Neutrophil (primary cell): ENCODE results near the gene AK2.

Experiments
- H3K27ac ChIP-seq: fragments of 200-600 bp; sonication (generic); 2 replicates; pipeline ENCODE4 v1.5.1; 2016; ENCODE audit warnings: mild to moderate bottlenecking, moderate library complexity
- H3K27me3 ChIP-seq: fragments of 200-600 bp; sonication (generic); 2 replicates; pipeline ENCODE4 v1.6.0; 2016; ENCODE audit warnings: mild to moderate bottlenecking
- H3K36me3 ChIP-seq: fragments of 200-600 bp; sonication (generic); 2 replicates; pipeline ENCODE4 v1.5.1; 2017
- H3K4me1 ChIP-seq, 2 experiments: fragments of 200-600 bp in 1 of 2; sonication (generic) in 1 of 2; 1 replicate in 1 of 2; 2 replicates in 1 of 2; pipeline versions ENCODE4 v1.5.1 to v1.6.1; 2013 to 2016; ENCODE audit warnings: low read depth in 1 of 2, low read length in 1 of 2, mild to moderate bottlenecking in 1 of 2, moderate library complexity in 1 of 2; ENCODE audit not compliant: control insufficient read depth in 1 of 2, insufficient read depth in 1 of 2
- H3K4me3 ChIP-seq, 2 experiments: fragments of 200-600 bp in 1 of 2; sonication (generic) in 1 of 2; 1 replicate in 1 of 2; 2 replicates in 1 of 2; pipeline ENCODE4 v1.5.1; 2013 to 2016; ENCODE audit warnings: low read depth in 1 of 2, low read length in 1 of 2, mild to moderate bottlenecking in 1 of 2, moderate library complexity in 1 of 2
- H3K9me3 ChIP-seq: fragments of 200-600 bp; sonication (generic); 2 replicates; pipeline ENCODE4 v1.5.1; 2016
- TF ChIP-seq, protein P1 (sequence below): fragments of 200-600 bp; sonication (generic); IDR thresholded peaks from 2 replicates; pipeline ENCODE4 v1.5.1; 2016; ENCODE audit warnings: antibody characterized with exemption

AK2 gene

DNA sequence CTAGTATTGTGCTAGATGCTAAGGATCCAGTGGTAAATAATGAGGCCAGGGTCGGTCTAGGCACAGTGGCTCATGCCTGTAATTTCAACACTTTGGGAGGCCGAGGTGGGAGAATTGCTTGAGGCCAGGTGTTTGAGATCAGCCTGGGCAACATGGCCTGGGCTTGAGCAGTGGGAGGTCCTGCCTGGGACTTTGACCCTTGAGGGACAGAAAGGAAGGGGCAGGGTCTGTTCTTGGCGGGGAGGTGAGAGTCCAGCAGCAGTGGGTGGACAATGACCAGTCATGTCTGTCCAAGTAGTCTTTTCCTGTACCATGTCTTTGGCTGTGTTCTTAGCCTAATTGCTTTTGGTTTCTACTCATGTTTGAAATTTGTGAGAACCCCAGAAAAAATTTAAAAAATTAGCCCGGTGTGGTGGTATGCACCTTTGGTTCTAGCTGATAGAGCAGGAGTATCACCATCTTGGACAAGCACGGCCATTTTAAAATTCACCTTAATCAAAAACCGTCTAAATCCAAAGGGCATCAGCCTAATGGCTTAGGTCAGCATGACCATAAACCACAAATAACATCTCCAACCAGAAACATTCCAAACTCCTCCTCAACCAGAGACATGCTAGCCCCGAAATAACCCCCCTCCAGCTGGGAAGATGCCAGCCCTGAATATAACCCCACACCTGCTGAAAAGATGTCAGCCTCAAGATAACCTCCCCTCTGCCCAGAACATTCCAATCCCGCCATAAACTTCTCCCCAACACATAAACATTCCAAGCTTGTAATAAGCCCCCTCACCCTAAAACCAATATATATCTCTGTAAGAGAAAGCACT is 6.8 kb upstream of the AK2 start:
- Histone ChIP-seq H3K4me3 (no peak overlapping the region), H3K27ac (no peak overlapping the region), H3K27me3 (no peaks in the 10 kb centered on the region), H3K4me1 (peaks cover 65 to 67% of the 10 kb centered on the region in 2 experiments), H3K36me3 (no peaks in the 10 kb centered on the region), H3K9me3 (no peaks in the 10 kb centered on the region)
- TF ChIP-seq, protein P1, sequence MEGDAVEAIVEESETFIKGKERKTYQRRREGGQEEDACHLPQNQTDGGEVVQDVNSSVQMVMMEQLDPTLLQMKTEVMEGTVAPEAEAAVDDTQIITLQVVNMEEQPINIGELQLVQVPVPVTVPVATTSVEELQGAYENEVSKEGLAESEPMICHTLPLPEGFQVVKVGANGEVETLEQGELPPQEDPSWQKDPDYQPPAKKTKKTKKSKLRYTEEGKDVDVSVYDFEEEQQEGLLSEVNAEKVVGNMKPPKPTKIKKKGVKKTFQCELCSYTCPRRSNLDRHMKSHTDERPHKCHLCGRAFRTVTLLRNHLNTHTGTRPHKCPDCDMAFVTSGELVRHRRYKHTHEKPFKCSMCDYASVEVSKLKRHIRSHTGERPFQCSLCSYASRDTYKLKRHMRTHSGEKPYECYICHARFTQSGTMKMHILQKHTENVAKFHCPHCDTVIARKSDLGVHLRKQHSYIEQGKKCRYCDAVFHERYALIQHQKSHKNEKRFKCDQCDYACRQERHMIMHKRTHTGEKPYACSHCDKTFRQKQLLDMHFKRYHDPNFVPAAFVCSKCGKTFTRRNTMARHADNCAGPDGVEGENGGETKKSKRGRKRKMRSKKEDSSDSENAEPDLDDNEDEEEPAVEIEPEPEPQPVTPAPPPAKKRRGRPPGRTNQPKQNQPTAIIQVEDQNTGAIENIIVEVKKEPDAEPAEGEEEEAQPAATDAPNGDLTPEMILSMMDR = no peak

DNA sequence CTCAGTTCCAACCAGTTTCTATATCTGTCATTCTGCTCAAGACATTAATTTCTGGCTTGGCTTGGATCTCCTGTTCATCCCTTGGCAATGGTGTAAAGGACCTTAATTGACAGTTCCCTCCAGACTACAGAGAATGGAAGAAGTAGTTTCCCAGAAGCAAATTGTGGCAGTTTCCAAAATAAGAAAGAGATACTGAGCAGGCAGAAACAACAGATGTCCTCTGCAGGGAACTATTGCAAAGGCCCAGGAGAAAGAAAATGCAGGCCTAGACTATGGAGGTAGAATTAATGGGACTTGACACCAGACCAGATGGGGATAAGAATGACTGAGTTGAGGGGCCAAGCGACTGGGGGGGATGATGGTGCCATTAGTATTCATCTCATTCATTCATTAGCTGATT is 6.1 kb upstream of the AK2 start:
- Histone ChIP-seq H3K27ac (no peak overlapping the region), H3K4me1 (peaks cover 61% of the 10 kb centered on the region in 2 experiments), H3K4me3 (no peak overlapping the region), H3K27me3 (no peaks in the 10 kb centered on the region), H3K9me3 (no peaks in the 10 kb centered on the region), H3K36me3 (no peaks in the 10 kb centered on the region)
- TF ChIP-seq, protein P1 = no peak

DNA sequence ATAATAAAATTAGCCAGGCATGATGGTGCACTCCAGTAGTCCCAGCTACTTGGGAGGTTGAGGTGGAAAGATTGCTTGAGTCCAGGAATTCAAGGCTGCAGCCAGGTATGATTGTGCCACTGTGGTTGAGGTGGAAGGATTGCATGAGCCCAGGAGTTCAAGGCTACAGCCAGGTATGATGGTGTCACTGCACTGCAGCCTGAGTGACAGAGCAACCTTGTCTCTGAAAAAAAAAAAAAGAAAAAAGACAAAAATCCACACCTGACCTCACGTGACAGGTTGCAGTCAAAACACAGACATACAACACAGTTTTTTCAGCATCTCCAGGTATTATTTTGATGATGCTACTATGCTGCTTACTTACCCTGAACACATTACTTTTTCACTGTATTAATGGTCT is 4.3 kb upstream of the AK2 start:
- Histone ChIP-seq H3K36me3 (no peaks in the 10 kb centered on the region), H3K4me1 (peaks cover 53 to 55% of the 10 kb centered on the region in 2 experiments), H3K9me3 (no peaks in the 10 kb centered on the region), H3K27me3 (no peaks in the 10 kb centered on the region), H3K27ac (peak overlapping the region; percentile 80), H3K4me3 (no peak overlapping the region)
- TF ChIP-seq, protein P1 = no peak

DNA sequence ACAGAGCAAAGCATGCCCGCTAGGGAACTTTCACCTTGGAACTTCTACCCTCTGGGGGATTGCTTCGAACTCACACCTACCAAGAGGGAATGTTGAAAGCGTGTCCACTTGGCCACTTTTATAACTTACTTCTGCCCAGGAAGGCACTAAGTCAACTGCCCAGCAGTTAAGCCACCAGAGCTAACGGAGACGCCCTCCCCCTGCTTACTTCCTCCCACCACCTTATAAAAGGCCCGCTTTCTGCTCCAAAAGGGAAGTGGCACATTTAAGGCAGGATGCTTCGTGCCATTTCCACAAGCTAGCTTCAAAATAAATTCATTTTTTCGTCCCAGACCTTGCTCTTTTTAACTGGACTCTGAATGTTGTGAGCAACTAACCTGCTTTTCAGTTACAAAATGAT is 3.2 kb upstream of the AK2 start:
- Histone ChIP-seq H3K9me3 (no peaks in the 10 kb centered on the region), H3K4me1 (peaks cover 53 to 55% of the 10 kb centered on the region in 2 experiments), H3K4me3 (peak overlapping the region; percentile 26 to 34), H3K27me3 (no peaks in the 10 kb centered on the region), H3K27ac (peak overlapping the region; percentile 80), H3K36me3 (no peaks in the 10 kb centered on the region)
- TF ChIP-seq, protein P1 = no peak

DNA sequence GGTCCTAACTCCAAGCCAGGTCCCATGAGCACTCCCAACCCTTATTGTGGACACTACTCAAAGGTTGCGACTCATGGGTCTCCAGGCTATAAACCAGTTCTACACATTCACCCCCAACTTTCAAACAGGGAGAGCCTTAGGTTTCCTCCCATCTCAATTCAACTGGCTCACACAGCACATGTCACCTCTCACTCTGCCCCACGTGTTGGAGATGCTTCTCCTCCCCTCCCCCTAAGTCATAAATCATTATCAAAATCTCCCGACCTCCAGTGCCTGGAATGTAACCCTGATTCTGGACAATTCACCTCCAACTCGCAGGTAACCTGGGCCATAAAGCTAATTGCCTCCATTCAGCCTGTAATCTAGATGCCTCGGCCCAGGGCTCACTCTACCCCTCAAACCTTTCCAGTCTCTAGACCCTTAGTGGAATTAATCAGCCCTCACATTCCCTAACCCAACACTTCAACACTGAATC is 595 bp downstream of the AK2 start:
- Histone ChIP-seq H3K9me3 (no peaks in the 10 kb centered on the region), H3K27me3 (no peaks in the 10 kb centered on the region), H3K36me3 (no peaks in the 10 kb centered on the region), H3K4me3 (peak overlapping the region; percentile 77 to 80), H3K4me1 (peaks cover 85 to 90% of the 10 kb centered on the region in 2 experiments), H3K27ac (peak overlapping the region; percentile 80)
- TF ChIP-seq, protein P1 = no peak
